ENCODE results near the gene RBBP8.

Gene RBBP8

DNA sequence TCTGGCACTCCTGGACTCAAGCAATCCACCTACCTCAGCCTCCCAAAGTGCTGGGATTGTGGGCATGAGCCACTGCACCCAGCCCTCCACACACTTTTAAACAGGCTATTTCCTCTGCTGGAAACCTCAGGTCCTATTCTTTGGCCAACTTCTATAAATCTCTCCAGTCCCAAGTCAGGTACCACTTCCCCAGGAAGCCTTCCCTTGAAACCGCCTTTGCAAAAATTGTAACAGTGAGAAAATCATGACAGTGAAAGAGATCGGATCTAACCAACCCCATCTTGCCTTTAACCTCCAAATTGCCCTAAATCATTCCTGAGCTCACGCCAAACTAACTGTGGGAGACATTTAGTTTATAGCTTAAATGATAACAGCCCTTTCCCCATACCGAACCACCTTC is 134.9 kb downstream of the RBBP8 start:
- Histone ChIP-seq H3K9me3 (ENCODE audit: insufficient read depth, low read length, severe bottlenecking) (peaks cover 6% of the 10 kb centered on the region), H3K4me2 (ENCODE audit: insufficient read depth, low read length) (no peak overlapping the region), H3K9ac (ENCODE audit: low read depth, low read length) (no peak overlapping the region), H2AFZ (ENCODE audit: low read depth, low read length) (no peak overlapping the region), H3K36me3 (ENCODE audit: insufficient read depth, low read length) (no peaks in the 10 kb centered on the region), H4K20me1 (ENCODE audit: insufficient read depth, low read length) (peaks cover 5% of the 10 kb centered on the region; the same call in 1 of the 2 replicates), H3K27ac (ENCODE audit: low read length) (no peak overlapping the region), H3K27me3 (ENCODE audit: insufficient read depth, low read length, poor library complexity) (no peaks in the 10 kb centered on the region), H3K4me1 (ENCODE audit: insufficient read depth, low read length) (peaks cover 38% of the 10 kb centered on the region), H3K79me2 (ENCODE audit: insufficient read depth, low read length) (no peaks in the 10 kb centered on the region), H3K4me3 (ENCODE audit: low read depth in 1 of 2, low read length in 2 of 2) (no peak overlapping the region)
- ATAC-seq (ENCODE audit: insufficient read depth, low read depth) (no peak), DNase-seq (no peak)
- TF ChIP-seq, protein P1, sequence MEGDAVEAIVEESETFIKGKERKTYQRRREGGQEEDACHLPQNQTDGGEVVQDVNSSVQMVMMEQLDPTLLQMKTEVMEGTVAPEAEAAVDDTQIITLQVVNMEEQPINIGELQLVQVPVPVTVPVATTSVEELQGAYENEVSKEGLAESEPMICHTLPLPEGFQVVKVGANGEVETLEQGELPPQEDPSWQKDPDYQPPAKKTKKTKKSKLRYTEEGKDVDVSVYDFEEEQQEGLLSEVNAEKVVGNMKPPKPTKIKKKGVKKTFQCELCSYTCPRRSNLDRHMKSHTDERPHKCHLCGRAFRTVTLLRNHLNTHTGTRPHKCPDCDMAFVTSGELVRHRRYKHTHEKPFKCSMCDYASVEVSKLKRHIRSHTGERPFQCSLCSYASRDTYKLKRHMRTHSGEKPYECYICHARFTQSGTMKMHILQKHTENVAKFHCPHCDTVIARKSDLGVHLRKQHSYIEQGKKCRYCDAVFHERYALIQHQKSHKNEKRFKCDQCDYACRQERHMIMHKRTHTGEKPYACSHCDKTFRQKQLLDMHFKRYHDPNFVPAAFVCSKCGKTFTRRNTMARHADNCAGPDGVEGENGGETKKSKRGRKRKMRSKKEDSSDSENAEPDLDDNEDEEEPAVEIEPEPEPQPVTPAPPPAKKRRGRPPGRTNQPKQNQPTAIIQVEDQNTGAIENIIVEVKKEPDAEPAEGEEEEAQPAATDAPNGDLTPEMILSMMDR (IDR thresholded peaks at IDR 0.05; ENCODE audit: borderline replicate concordance, extremely low read depth, low read length, poor library complexity, severe bottlenecking) = no peak
- TF ChIP-seq EZH2 (IDR thresholded peaks at IDR 0.05; ENCODE audit: borderline replicate concordance, low read depth, low read length, severe bottlenecking) = no peak

GRCh38 chr18:23068570-23069310 is 135.6 kb downstream of the RBBP8 start:
- Histone ChIP-seq H3K4me3 (ENCODE audit: low read depth in 1 of 2, low read length in 2 of 2) (no peak overlapping the region), H3K4me1 (ENCODE audit: insufficient read depth, low read length) (peaks cover 46% of the 10 kb centered on the region), H3K27me3 (ENCODE audit: insufficient read depth, low read length, poor library complexity) (no peaks in the 10 kb centered on the region), H3K4me2 (ENCODE audit: insufficient read depth, low read length) (no peak overlapping the region), H3K9me3 (ENCODE audit: insufficient read depth, low read length, severe bottlenecking) (peaks cover 3% of the 10 kb centered on the region), H3K27ac (ENCODE audit: low read length) (no peak overlapping the region), H3K79me2 (ENCODE audit: insufficient read depth, low read length) (no peaks in the 10 kb centered on the region), H4K20me1 (ENCODE audit: insufficient read depth, low read length) (peaks cover 5% of the 10 kb centered on the region; the same call in 1 of the 2 replicates), H3K9ac (ENCODE audit: low read depth, low read length) (no peak overlapping the region), H2AFZ (ENCODE audit: low read depth, low read length) (no peak overlapping the region), H3K36me3 (ENCODE audit: insufficient read depth, low read length) (no peaks in the 10 kb centered on the region)
- ATAC-seq (ENCODE audit: insufficient read depth, low read depth) (no peak), DNase-seq (no peak)
- no peak for TF ChIP-seq EZH2 (IDR thresholded peaks at IDR 0.05; ENCODE audit: borderline replicate concordance, low read depth, low read length, severe bottlenecking)
- TF ChIP-seq, protein P1 (IDR thresholded peaks at IDR 0.05; ENCODE audit: borderline replicate concordance, extremely low read depth, low read length, poor library complexity, severe bottlenecking) = no peak

GRCh38 chr18:23069481-23069880 is 136.4 kb downstream of the RBBP8 start:
- H3K27me3 ChIP-seq (ENCODE audit: insufficient read depth, low read length, poor library complexity) = no peaks in the 10 kb centered on the region
- peaks cover 52% of the 10 kb centered on the region for H3K4me1 ChIP-seq (ENCODE audit: insufficient read depth, low read length)
- no peaks in the 10 kb centered on the region for H3K36me3 ChIP-seq (ENCODE audit: insufficient read depth, low read length)
- DNase-seq (no peak), ATAC-seq (ENCODE audit: insufficient read depth, low read depth) (no peak)
- H3K4me3 ChIP-seq (ENCODE audit: low read depth in 1 of 2, low read length in 2 of 2) = no peak overlapping the region
- H3K27ac ChIP-seq (ENCODE audit: low read length) = no peak overlapping the region
- TF ChIP-seq EZH2 (IDR thresholded peaks at IDR 0.05; ENCODE audit: borderline replicate concordance, low read depth, low read length, severe bottlenecking) = no peak
- TF ChIP-seq, protein P1 (IDR thresholded peaks at IDR 0.05; ENCODE audit: borderline replicate concordance, extremely low read depth, low read length, poor library complexity, severe bottlenecking) = no peak
- H3K79me2 ChIP-seq (ENCODE audit: insufficient read depth, low read length) = no peaks in the 10 kb centered on the region
- no peaks in the 10 kb centered on the region for H3K9me3 ChIP-seq (ENCODE audit: insufficient read depth, low read length, severe bottlenecking)
- peaks cover 5% of the 10 kb centered on the region; the same call in 1 of the 2 replicates for H4K20me1 ChIP-seq (ENCODE audit: insufficient read depth, low read length)
- no peak overlapping the region for H2AFZ ChIP-seq (ENCODE audit: low read depth, low read length)
- no peak overlapping the region for H3K9ac ChIP-seq (ENCODE audit: low read depth, low read length)
- no peak overlapping the region for H3K4me2 ChIP-seq (ENCODE audit: insufficient read depth, low read length)

Data from DND-41 (cell line).